Esophagus muscularis mucosa (tissue), 3 donors: ENCODE data around the gene MTOR.

Experiments used
- POLR2A ChIP-seq: fragments of 450-650 bp; IDR thresholded peaks from one replicate; pipeline ENCODE4 v1.6.1; 2017; ENCODE audit warnings: antibody characterized with exemption, moderate library complexity, mild to moderate bottlenecking, low read depth
- POLR2AphosphoS5 ChIP-seq, 2 donors: sonication (generic); formaldehyde crosslinking; IDR thresholded peaks; one replicate each; pipeline ENCODE4 v1.6.1; 2017; ENCODE audit warnings: antibody characterized with exemption in 2 of 2
- TF ChIP-seq, protein P1 (sequence below), 3 experiments: fragments of 200-600 bp in 2 of 3; fragments of 450-650 bp in 1 of 3; sonication (generic) in 2 of 3; IDR thresholded peaks; one replicate each; pipeline ENCODE4 v1.5.1; 2017 to 2019; ENCODE audit warnings: antibody characterized with exemption in 3 of 3, mild to moderate bottlenecking in 2 of 3, moderate library complexity in 1 of 3

DNA sequence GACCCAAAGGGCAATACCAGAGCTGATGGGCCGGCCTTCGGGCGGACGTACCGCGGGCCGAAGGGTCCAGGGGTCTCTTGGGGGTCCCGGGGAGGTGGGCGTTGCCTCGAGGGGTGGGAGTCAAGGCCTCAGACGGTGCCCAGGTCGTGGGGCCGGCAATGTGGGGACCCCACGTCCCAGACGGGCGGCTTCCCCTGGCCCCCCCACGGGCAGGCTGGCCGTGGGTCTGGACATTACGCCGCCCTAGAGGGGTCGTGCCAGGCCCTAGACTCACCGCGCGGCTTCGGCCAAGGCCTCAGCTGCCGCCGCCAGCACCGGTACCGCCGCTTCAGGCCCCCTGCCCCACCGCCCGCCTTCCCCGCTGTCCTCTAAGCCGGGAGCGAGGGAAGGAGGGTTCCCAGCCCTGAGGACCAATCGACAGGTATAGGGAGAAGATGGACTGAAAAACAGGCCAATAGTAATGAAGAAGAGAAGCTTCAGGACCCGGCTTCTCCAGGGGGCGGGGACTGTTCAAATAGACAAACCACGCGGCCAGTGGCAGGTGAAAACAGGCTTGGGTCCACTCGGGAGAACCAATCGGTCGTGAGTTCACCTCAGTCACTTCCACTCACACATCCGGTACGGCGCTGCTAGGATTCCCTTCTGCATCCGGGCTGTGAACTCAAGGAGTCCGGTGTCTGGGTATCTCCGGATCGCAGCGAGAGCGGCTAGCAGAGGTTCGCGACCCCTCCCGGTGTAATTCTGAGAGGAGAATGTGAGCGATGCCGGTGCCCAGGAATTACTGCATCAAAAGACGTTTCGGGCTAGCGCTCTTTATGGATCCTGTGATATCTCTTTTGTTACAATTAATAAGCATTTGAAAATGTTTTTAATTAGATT, at the start of gene MTOR:
- TF ChIP-seq, protein P1, sequence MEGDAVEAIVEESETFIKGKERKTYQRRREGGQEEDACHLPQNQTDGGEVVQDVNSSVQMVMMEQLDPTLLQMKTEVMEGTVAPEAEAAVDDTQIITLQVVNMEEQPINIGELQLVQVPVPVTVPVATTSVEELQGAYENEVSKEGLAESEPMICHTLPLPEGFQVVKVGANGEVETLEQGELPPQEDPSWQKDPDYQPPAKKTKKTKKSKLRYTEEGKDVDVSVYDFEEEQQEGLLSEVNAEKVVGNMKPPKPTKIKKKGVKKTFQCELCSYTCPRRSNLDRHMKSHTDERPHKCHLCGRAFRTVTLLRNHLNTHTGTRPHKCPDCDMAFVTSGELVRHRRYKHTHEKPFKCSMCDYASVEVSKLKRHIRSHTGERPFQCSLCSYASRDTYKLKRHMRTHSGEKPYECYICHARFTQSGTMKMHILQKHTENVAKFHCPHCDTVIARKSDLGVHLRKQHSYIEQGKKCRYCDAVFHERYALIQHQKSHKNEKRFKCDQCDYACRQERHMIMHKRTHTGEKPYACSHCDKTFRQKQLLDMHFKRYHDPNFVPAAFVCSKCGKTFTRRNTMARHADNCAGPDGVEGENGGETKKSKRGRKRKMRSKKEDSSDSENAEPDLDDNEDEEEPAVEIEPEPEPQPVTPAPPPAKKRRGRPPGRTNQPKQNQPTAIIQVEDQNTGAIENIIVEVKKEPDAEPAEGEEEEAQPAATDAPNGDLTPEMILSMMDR (IDR thresholded peaks at IDR 0.05), result peak in 2 of 3 experiments; percentile 7 to 36
- TF ChIP-seq POLR2A (peak; percentile 16), POLR2AphosphoS5 (IDR thresholded peaks at IDR 0.05) (peak; percentile 85 to 88)
